ENCODE data around the gene APPL1. TPM values are rescaled to one million over a fixed set of nuclear protein-coding genes. Genes with fewer than 3 reads are reported as not detected.

The APPL1 gene
- total and polyA plus RNA-seq, 2 of the 4 experiments (the other 2 are of a cell fraction) = 9.6 to 46.2 TPM

- no peak overlapping the region for H2BK15ac ChIP-seq (ENCODE audit: low read depth, low read length)
- BruUV-seq (replicated peaks) = no TSS peak
- no peak overlapping the region for H4K8ac ChIP-seq (ENCODE audit: low read depth in 2 of 2, low read length in 2 of 2)
- no CpG with 5 or more reads among the region's 9 CpGs for WGBS, 2 experiments (ENCODE audit: extremely low coverage in 2 of 2, insufficient read length in 1 of 2)
- no peak overlapping the region for H3K56ac ChIP-seq (ENCODE audit: extremely low read depth, insufficient read depth, low read length)
- no peaks in the 10 kb centered on the region for H3K9me3 ChIP-seq (ENCODE audit: control insufficient read depth, insufficient read depth, low read length)
- peaks cover 4% of the 10 kb centered on the region for H3K27me3 ChIP-seq (ENCODE audit: control insufficient read depth, insufficient read depth, low read length)
- no peak overlapping the region for H2BK20ac ChIP-seq (ENCODE audit: low read depth, low read length)
- H3K4ac ChIP-seq (ENCODE audit: low read depth, low read length) = no peak overlapping the region
- H4K91ac ChIP-seq (ENCODE audit: insufficient read depth, low read depth, low read length) = no peak overlapping the region
- dilution Hi-C loops (cut with HindIII; ENCODE audit: low sequenced_read_pairs, unreplicated experiment) = no loop called here
- no peak overlapping the region for H2BK120ac ChIP-seq (ENCODE audit: low read depth, low read length)
- H4K5ac ChIP-seq (ENCODE audit: low read depth, low read length) = no peak overlapping the region
- ChIA-PET CTCF (no interaction called here), POLR2A (ENCODE audit: unreplicated experiment) (no interaction called here)
- no peak overlapping the region for H3K18ac ChIP-seq (ENCODE audit: low read depth, low read length)
- H3K4me2 ChIP-seq (ENCODE audit: low read depth, low read length) = no peak overlapping the region
- DNase-seq = no peak
- no peaks in the 10 kb centered on the region for H3K79me1 ChIP-seq (ENCODE audit: low read depth in 1 of 2, low read length in 2 of 2)
- H3K23ac ChIP-seq (ENCODE audit: low read depth, low read length) = no peak overlapping the region
- H3K14ac ChIP-seq (replicated peaks; ENCODE audit: low read depth, low read length) = no peak overlapping the region
- intact Hi-C loops (cut with micrococcal nuclease) = no loop called here
- H4K20me1 ChIP-seq (ENCODE audit: insufficient read depth, low read length) = no peaks in the 10 kb centered on the region
- no peaks in the 10 kb centered on the region for H3K4me1 ChIP-seq (ENCODE audit: control insufficient read depth, insufficient read depth, low read length)
- no peak overlapping the region for H2AK5ac ChIP-seq (ENCODE audit: low read depth, low read length)
- H3K9me1 ChIP-seq (ENCODE audit: insufficient read depth, low read length) = no peaks in the 10 kb centered on the region; the same call in 1 of the 2 replicates
- no peak overlapping the region for H2BK5ac ChIP-seq (ENCODE audit: low read depth, low read length, poor library complexity, severe bottlenecking)
- ATAC-seq (ENCODE audit: low read depth) = no peak
- in situ Hi-C loops (cut with MboI; ENCODE audit: low sequenced_read_pairs) = no loop called here
- H3K27ac ChIP-seq (ENCODE audit: insufficient read depth, low read length) = no peak overlapping the region
- H2AK9ac ChIP-seq (replicated peaks; ENCODE audit: low read depth, low read length, poor library complexity) = no peak overlapping the region
- no peak overlapping the region for H3K9ac ChIP-seq (ENCODE audit: low read depth, low read length)
- H3K36me3 ChIP-seq (ENCODE audit: control insufficient read depth, insufficient read depth, low read length) = no peaks in the 10 kb centered on the region
- TF ChIP-seq CEBPB (IDR thresholded peaks at IDR 0.05; ENCODE audit: low read depth, low read length) (no peak), USF2 (IDR thresholded peaks at IDR 0.05; ENCODE audit: low read depth, low read length) (no peak), ELK1 (IDR thresholded peaks at IDR 0.05; ENCODE audit: borderline replicate concordance, low read depth, low read length) (no peak), RAD21 (IDR thresholded peaks at IDR 0.05; ENCODE audit: low read length) (no peak), MAZ (IDR thresholded peaks at IDR 0.05; ENCODE audit: borderline replicate concordance, low read depth, low read length) (no peak), NFE2L2 (IDR thresholded peaks at IDR 0.05; ENCODE audit: low read depth, low read length) (no peak), BHLHE40 (IDR thresholded peaks at IDR 0.05; ENCODE audit: low read depth, low read length) (no peak), MXI1 (IDR thresholded peaks at IDR 0.05; ENCODE audit: borderline replicate concordance, low read depth, low read length) (no peak), CTCF (conservative IDR thresholded peaks at IDR 0.05; ENCODE audit: low read depth, low read length) (no peak), RFX5 (IDR thresholded peaks at IDR 0.05; ENCODE audit: low read depth, low read length) (no peak), CHD1 (IDR thresholded peaks at IDR 0.05; ENCODE audit: low read depth, low read length) (no peak), SMC3 (IDR thresholded peaks at IDR 0.05; ENCODE audit: low read depth, low read length) (no peak), FOS (IDR thresholded peaks at IDR 0.05; ENCODE audit: low read depth, low read length) (no peak), MAFK (IDR thresholded peaks at IDR 0.05; ENCODE audit: low read depth, low read length) (no peak)
- no peak overlapping the region for H3K4me3 ChIP-seq (ENCODE audit: insufficient read depth, low read depth, low read length)
- H2AFZ ChIP-seq (replicated peaks; ENCODE audit: low read length, poor library complexity) = no peak overlapping the region
Observed at GRCh38 chr3:57288403-57288802, 60.9 kb downstream of the APPL1 start.

Measured in IMR-90 (cell line).